ENCODE results near the gene SLC25A19. TPM values are rescaled to one million over a fixed set of nuclear protein-coding genes. Genes with fewer than 3 reads are reported as not detected.

SLC25A19 gene
- total and polyA plus RNA-seq, 2 experiments from 2014 or later, result 17.9 to 22.4 TPM

DNA sequence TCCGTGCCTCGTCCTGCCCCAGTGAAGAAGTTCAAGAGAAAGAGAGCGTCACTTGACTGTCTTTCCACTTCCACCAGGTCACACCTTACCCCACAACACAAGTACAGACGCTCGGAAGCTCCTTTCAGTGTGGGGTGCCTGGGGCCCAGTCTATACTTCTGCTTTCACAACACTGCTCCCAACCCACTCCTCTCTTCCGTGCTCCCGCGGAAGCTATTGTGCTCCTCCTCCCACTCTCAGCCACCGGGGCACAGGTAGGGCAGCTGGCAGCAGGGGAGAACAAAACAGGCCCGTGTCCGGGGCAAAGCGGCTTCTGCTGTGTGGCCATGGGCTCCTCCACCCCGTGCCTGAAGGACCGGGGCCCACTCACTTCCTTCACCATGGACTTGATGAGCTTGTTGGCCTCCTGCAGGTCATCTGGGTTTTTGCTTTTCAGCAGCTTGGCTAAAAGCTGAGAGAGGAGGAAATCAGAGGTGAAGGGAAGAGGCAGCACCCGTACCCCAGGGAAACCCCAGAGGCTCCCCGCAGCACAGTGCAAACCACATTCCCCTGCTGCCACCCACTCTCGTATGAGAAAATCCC is 46.7 kb downstream of the SLC25A19 start:
- H3K27ac ChIP-seq (ENCODE audit: low read depth), result no peak overlapping the region
- peaks cover 4% of the 10 kb centered on the region; the same call in 1 of the 2 replicates for H4K20me1 ChIP-seq (replicated peaks; ENCODE audit: insufficient read depth)
- peaks cover 10% of the 10 kb centered on the region; the same call in 2 of the 3 replicates for H3K4me1 Mint-ChIP-seq
- H2AFZ ChIP-seq, result no peak overlapping the region
- DNase-seq (ENCODE audit: low spot score) (no peak), ATAC-seq (no peak)
- peaks cover 6% of the 10 kb centered on the region; the same call in 1 of the 2 replicates for H3K79me2 ChIP-seq (replicated peaks; ENCODE audit: insufficient read depth)
- H3K9me2 ChIP-seq (ENCODE audit: insufficient read depth), result no peaks in the 10 kb centered on the region
- H3K4me2 ChIP-seq, result no peak overlapping the region
- H3K27me3 ChIP-seq (ENCODE audit: insufficient read depth), result no peaks in the 10 kb centered on the region
- H3K36me3 Mint-ChIP-seq (ENCODE audit: low read depth), result peaks cover 68% of the 10 kb centered on the region
- no peak overlapping the region for H3K27ac Mint-ChIP-seq
- TF ChIP-seq, protein P1, sequence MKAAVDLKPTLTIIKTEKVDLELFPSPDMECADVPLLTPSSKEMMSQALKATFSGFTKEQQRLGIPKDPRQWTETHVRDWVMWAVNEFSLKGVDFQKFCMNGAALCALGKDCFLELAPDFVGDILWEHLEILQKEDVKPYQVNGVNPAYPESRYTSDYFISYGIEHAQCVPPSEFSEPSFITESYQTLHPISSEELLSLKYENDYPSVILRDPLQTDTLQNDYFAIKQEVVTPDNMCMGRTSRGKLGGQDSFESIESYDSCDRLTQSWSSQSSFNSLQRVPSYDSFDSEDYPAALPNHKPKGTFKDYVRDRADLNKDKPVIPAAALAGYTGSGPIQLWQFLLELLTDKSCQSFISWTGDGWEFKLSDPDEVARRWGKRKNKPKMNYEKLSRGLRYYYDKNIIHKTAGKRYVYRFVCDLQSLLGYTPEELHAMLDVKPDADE (IDR thresholded peaks at IDR 0.05), result no peak
- no peak for TF ChIP-seq JUNB (IDR thresholded peaks at IDR 0.05; ENCODE audit: unreplicated experiment)
- no peak for TF ChIP-seq EZH2 (IDR thresholded peaks at IDR 0.05; ENCODE audit: low read depth, unreplicated experiment)
- TF ChIP-seq, protein P2, sequence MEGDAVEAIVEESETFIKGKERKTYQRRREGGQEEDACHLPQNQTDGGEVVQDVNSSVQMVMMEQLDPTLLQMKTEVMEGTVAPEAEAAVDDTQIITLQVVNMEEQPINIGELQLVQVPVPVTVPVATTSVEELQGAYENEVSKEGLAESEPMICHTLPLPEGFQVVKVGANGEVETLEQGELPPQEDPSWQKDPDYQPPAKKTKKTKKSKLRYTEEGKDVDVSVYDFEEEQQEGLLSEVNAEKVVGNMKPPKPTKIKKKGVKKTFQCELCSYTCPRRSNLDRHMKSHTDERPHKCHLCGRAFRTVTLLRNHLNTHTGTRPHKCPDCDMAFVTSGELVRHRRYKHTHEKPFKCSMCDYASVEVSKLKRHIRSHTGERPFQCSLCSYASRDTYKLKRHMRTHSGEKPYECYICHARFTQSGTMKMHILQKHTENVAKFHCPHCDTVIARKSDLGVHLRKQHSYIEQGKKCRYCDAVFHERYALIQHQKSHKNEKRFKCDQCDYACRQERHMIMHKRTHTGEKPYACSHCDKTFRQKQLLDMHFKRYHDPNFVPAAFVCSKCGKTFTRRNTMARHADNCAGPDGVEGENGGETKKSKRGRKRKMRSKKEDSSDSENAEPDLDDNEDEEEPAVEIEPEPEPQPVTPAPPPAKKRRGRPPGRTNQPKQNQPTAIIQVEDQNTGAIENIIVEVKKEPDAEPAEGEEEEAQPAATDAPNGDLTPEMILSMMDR (conservative IDR thresholded peaks at IDR 0.05; ENCODE audit: low read depth in 2 of 2), result no peak
- TF ChIP-seq ZNF331 (CRISPR knock-in tag; IDR thresholded peaks at IDR 0.05; ENCODE audit: low read depth), result no peak
- TF ChIP-seq POLR2AphosphoS5 (IDR thresholded peaks at IDR 0.05; ENCODE audit: low read depth), result no peak
- TF ChIP-seq, protein P3, sequence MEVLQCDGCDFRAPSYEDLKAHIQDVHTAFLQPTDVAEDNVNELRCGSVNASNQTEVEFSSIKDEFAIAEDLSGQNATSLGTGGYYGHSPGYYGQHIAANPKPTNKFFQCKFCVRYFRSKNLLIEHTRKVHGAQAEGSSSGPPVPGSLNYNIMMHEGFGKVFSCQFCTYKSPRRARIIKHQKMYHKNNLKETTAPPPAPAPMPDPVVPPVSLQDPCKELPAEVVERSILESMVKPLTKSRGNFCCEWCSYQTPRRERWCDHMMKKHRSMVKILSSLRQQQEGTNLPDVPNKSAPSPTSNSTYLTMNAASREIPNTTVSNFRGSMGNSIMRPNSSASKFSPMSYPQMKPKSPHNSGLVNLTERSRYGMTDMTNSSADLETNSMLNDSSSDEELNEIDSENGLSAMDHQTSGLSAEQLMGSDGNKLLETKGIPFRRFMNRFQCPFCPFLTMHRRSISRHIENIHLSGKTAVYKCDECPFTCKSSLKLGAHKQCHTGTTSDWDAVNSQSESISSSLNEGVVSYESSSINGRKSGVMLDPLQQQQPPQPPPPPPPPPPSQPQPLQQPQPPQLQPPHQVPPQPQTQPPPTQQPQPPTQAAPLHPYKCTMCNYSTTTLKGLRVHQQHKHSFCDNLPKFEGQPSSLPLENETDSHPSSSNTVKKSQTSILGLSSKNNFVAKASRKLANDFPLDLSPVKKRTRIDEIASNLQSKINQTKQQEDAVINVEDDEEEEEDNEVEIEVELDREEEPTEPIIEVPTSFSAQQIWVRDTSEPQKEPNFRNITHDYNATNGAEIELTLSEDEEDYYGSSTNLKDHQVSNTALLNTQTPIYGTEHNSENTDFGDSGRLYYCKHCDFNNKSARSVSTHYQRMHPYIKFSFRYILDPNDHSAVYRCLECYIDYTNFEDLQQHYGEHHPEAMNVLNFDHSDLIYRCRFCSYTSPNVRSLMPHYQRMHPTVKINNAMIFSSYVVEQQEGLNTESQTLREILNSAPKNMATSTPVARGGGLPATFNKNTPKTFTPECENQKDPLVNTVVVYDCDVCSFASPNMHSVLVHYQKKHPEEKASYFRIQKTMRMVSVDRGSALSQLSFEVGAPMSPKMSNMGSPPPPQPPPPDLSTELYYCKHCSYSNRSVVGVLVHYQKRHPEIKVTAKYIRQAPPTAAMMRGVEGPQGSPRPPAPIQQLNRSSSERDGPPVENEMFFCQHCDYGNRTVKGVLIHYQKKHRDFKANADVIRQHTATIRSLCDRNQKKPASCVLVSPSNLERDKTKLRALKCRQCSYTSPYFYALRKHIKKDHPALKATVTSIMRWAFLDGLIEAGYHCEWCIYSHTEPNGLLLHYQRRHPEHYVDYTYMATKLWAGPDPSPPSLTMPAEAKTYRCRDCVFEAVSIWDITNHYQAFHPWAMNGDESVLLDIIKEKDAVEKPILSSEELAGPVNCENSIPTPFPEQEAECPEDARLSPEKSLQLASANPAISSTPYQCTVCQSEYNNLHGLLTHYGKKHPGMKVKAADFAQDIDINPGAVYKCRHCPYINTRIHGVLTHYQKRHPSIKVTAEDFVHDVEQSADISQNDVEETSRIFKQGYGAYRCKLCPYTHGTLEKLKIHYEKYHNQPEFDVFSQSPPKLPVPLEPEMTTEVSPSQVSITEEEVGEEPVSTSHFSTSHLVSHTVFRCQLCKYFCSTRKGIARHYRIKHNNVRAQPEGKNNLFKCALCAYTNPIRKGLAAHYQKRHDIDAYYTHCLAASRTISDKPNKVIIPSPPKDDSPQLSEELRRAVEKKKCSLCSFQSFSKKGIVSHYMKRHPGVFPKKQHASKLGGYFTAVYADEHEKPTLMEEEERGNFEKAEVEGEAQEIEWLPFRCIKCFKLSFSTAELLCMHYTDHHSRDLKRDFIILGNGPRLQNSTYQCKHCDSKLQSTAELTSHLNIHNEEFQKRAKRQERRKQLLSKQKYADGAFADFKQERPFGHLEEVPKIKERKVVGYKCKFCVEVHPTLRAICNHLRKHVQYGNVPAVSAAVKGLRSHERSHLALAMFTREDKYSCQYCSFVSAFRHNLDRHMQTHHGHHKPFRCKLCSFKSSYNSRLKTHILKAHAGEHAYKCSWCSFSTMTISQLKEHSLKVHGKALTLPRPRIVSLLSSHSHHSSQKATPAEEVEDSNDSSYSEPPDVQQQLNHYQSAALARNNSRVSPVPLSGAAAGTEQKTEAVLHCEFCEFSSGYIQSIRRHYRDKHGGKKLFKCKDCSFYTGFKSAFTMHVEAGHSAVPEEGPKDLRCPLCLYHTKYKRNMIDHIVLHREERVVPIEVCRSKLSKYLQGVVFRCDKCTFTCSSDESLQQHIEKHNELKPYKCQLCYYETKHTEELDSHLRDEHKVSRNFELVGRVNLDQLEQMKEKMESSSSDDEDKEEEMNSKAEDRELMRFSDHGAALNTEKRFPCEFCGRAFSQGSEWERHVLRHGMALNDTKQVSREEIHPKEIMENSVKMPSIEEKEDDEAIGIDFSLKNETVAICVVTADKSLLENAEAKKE (CRISPR knock-in tag; IDR thresholded peaks at IDR 0.05), result no peak
- TF ChIP-seq ZNF114 (CRISPR knock-in tag; IDR thresholded peaks at IDR 0.05), result no peak
- TF ChIP-seq STAT1 (IDR thresholded peaks at IDR 0.05; ENCODE audit: unreplicated experiment), result no peak
- no peak for TF ChIP-seq EZH2phosphoT487 (IDR thresholded peaks at IDR 0.05; ENCODE audit: unreplicated experiment)
- no peak for TF ChIP-seq NANOG (IDR thresholded peaks at IDR 0.05; ENCODE audit: borderline replicate concordance)
- no peak for TF ChIP-seq CREB1 (CRISPR knock-in tag; IDR thresholded peaks at IDR 0.05; ENCODE audit: low read depth)
- TF ChIP-seq, protein P4, sequence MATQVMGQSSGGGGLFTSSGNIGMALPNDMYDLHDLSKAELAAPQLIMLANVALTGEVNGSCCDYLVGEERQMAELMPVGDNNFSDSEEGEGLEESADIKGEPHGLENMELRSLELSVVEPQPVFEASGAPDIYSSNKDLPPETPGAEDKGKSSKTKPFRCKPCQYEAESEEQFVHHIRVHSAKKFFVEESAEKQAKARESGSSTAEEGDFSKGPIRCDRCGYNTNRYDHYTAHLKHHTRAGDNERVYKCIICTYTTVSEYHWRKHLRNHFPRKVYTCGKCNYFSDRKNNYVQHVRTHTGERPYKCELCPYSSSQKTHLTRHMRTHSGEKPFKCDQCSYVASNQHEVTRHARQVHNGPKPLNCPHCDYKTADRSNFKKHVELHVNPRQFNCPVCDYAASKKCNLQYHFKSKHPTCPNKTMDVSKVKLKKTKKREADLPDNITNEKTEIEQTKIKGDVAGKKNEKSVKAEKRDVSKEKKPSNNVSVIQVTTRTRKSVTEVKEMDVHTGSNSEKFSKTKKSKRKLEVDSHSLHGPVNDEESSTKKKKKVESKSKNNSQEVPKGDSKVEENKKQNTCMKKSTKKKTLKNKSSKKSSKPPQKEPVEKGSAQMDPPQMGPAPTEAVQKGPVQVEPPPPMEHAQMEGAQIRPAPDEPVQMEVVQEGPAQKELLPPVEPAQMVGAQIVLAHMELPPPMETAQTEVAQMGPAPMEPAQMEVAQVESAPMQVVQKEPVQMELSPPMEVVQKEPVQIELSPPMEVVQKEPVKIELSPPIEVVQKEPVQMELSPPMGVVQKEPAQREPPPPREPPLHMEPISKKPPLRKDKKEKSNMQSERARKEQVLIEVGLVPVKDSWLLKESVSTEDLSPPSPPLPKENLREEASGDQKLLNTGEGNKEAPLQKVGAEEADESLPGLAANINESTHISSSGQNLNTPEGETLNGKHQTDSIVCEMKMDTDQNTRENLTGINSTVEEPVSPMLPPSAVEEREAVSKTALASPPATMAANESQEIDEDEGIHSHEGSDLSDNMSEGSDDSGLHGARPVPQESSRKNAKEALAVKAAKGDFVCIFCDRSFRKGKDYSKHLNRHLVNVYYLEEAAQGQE (IDR thresholded peaks at IDR 0.05; ENCODE audit: unreplicated experiment), result no peak
- no peaks in the 10 kb centered on the region for H3K9me3 Mint-ChIP-seq
- no peaks in the 10 kb centered on the region for H3K4me1 ChIP-seq (ENCODE audit: insufficient read depth)
- no peak overlapping the region for H3K4me3 ChIP-seq
- H3K27me3 Mint-ChIP-seq (ENCODE audit: insufficient read depth, low read depth, poor library complexity), result peaks cover 17% of the 10 kb centered on the region
- no peak overlapping the region for H3K4me3 Mint-ChIP-seq
- peaks cover 11% of the 10 kb centered on the region; the same call in 1 of the 2 replicates for H3K36me3 ChIP-seq (ENCODE audit: insufficient read depth)
- H3F3A ChIP-seq (replicated peaks; ENCODE audit: low read depth), result peaks cover 26% of the 10 kb centered on the region

Data from GM23338 (cell line).